ENCODE data around the gene IL17B.
A peak's percentile ranks its signal among the peaks of the same experiment; 100 is the strongest.
"Not testable (repeated sequence)": the region's sequence is repeated elsewhere in the genome, so short reads cannot be mapped to it uniquely, and the experiment has no call there.

Gene IL17B

DNA sequence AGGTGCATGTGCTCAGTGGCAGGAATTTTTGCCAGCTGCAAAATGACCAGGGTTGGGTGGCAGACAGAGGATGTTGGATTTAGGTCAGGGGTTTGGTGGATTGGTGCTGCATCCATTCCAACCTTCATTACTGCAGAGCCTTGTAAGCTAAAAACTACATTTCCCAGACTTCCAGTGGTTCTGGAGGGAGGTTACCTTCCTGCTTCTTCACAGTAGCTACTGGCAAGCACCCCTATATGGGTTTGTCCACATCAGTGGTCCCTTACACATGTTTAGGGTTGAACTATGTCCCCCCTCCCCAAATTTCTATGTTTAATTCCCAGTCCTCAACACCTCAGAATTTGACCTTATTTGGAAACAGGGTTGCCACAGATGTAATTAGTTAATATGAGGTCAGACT is 20.7 kb upstream of the IL17B start:
- no peak for DNase-seq

DNA sequence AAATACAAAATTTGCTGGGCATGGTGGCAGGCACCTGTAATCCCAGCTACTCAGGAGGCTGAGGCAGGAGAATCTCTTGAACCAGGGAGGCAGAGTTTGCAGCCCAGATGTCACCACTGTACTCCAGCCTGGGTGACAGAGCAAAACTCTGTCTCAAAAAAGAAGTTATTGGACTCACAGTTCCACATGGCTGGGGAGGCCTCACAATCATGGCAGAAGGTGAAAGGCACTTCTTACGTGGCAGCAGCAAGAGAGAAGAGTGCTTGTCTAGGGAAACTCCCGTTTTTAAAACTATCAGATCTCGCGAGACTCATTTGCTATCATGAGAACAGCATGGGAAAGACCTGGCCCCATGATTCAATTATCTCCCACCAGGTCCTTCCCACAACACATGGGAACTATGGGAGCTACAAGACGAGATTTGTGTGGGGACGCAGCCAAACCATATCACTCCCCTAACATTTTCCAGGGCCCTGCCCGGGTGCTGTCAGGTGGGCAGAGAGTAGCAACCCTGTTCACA is 19.7 kb upstream of the IL17B start:
- DNase-seq: not testable (repeated sequence)

DNA sequence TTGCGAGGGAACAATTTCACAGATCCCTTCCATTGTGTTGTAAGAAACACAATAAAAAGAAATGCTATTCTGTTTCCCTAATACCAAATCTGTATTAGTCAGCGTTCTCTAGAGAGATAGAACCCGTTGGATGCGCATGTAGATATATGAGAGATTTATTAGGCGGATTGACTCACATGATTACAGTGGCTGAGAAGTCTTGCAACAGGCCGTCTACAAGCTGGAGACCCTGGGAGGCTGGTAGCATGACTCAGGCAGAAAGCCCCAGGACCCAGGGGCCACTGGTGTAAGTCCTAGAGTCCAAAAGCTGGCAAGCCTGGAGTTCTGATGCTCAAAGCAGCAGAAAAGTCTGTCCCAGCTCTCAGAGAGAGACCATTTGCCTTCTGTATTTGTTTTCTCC is 18.4 kb upstream of the IL17B start:
- DNase-seq: no peak

DNA sequence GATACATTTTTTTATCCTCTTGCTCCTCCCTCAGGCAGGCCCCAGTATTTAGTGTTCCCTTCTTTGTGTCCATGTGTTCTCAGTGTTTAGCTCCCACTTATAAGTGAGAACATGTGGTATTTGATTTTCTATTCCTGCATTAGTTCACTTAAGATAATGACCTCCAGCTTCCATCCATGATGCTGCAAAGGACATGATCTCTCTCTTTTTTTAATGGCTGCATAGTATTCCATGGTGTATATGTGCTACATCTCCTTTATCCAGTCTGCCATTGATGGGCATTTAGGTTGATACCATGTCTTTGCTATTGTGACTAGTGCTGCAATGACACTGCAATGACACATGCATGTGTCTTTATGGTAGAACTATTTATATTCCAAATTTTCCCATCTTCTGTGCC is 15.9 kb upstream of the IL17B start:
- not testable (repeated sequence) for DNase-seq

DNA sequence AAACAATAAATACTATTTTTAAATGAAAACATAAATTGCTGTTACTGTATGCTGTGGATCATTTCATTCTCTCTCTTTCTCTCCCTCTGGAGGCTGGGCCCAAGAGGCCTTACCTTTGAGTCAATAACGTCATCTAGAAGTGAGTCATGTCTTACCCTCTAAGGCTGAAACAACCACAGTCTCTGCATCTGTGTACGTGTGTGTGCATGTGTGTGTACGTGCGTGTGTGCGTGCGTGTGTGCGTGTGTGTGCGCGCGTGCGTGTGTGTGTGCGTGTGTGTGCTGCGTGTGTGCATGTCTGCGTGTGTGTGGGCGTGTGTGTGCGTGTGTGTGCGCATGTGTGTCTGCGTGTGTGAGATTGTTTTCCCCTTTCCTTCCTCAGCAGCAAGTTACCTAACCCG is 13.6 kb upstream of the IL17B start:
- no peak for DNase-seq

DNA sequence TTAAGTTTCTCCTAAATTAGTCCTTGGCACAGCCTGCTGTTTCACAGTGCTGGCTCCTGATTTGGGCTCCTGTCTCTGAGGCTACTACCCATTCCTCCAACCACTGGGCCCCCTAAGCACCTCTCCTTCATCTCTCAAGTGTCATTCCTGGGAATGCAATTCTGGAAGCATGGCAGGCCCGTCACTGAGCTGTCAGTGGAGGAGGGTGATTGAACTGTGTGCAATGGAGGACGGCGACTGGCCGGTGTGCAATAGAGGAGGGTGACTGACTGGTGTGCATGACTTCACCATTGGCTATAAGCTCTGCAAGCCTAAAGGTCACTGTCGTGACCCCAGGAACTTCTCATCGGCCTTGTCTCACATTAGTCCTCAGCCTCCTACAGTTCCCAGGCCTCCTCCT is 12.4 kb upstream of the IL17B start:
- DNase-seq: no peak

DNA sequence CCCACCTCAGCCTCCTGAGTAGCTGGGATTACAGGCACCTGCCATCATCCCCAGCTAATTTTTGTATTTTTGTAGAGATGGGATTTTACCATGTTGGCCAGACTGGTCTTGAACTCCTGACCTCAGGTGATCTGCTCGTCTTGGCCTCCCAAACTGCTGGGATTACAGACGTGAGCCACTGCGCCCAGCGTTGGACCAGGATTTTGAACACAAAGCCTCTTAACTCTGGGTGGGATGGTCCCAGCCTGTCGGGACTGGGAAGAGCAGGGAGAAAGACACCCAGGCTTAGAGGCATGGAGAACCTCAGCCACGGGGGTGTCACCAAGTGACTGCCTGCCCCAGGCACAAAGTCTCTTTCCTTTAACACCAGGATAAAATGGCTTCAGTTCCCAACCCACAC is 12.0 kb upstream of the IL17B start:
- not testable (repeated sequence) for DNase-seq

DNA sequence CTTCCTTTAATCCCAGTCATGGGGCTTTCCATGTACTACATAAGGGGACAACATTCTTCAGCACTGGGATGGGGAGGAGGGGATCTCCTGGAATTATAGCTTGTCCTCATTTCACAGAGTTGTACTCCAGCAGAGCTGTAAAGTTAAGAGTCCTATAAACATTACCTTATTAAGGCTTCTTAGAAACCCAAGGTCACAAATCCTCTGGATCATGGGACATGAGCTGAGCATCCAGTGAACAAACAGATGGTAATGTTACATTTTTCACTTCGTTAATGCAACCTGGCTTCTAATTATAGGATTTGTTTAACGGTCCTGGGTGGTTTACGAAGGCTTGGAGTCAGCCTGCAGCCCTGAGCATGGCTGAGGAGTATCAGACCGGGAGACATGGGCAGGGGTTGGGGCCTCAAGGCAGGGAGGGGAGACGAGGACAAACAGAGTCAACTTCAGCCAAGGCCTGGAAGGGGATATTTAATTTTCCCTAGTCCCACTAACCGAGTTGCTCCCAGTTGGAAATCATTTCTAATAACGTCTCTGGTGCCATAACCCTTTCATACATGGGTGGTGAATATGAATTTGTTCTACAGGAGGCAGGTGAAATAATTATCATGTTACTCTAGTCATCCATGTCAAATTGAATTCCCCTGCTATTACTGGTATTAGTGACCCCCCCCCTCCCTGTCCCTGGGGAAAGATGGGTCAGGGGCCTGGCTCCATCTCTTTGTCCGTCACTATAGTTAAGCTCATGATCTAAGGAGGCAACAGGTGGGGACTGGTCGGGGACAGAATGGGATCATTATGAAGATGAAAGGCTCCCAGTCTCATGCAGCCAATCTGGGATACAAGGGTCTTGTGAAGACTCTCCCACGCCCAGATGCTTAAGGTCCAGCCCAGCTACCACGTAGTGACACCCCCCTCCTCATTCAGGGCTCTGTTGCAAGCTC is 10.7 kb upstream of the IL17B start:
- DNase-seq: no peak

DNA sequence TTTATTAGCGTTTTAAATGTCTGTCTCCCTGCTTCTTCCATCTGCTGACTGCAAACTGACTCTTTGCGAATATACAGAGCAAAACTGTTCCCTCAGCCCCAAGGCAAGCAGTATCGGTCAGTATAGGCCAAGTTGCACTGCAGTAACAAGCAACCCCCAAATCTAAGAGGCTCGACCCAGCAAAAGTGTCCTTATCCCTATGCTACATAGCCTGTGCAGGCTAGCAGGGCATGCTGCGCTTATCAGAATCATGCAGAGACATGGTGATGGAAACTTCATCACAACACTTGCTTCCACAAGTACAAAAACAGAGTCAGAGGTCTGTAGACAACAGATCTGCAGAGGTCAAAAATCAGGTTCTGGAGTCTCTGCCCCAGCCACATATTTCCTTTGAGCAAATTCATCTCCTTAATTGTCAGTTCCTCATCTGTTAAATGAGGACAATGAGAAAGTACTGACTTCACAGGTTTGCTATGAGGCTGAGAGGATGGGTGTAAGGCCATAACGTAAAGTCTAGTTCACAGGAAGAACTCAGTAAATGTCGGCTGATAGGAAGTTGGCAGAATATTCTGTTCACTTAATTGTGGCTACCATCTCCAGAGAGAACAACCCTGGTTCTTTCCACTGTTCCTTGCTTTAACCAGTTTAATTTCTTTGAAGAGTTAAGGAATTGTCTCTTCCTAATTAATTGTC is 9.6 kb upstream of the IL17B start:
- DNase-seq: no peak

DNA sequence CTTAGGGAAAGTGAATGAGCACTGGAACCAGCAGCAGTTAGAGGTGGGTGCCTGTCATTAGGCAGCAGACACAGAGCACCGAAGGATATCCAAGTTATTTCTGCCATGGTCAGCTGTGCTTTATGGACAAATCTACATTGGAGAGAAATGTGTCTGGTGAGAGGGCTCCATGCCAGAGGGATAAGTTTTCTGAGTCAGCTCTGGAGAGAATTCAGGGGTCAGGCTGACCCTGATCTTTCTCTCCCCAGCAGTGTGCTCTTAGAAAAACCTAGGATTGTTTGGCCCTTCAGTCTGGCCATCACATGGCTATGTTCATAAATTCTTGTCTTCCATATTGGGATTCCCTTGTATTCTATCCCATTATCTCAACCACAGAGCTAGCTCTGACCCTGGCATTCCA is 8.9 kb upstream of the IL17B start:
- no peak for DNase-seq

DNA sequence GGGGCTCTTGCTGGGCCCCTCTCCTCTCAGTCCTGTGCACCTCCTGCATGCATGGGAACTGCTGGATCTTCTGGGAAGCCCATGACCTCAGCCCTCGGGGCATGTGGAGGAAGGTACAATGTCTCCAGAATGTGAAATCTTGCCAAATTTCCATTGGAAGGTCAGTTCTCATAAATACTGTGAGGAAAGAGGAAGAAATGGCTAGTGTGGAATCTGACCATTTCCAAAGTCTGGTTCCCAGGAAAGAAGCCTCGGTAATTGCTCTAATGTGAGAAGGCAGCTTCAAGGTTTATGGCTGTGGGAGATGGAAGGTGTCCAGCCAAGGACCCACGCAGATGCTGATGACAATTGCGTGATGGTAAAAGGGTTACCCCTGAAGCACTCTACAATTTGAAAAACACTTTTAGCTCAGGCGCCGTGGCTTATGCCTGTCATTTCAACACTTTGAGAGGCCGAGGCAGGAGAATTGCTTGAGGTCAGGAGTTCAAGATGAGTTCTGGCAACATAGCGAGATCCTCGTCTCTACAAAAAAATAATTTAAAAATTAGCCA is 8.1 kb upstream of the IL17B start:
- DNase-seq: no peak

DNA sequence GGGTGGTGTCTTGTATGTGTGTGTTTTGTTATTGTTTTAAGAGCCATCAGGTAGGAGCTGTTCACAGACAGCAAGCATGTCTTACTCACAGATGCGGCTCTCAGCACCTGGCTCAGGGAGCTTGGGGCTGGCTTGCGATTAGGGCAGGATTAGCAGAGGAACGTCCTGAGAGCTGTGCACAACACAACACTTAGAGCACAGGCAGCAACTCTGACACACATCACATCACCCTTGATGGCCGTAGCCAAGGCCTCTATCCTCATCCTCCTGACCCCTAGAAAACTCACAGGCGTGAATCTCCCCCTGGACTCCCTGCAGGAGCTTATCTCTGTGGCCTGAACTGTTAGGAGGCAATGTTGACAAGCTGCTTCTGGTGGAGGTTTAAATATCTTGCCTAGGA is 7.1 kb upstream of the IL17B start:
- no peak for DNase-seq

DNA sequence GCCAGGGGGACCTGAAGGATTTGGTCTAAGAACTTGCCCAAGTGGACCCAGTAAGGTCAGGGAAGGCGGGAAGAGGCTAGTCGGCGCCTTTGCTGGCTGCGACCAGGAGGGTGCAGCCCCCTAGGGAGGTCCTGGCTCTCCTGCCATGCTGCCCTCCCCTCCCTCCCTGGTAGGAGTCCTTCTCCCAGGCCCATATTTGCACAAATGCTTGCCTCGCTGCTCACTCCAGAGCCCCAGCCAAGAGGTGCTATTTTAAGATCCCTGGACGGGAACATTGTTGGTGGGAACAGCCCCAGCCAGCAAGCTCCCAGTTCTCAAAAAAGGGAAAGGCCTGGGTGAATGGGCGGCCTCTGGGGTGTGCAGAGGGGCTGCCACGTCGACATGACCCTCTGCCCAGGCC is 4.3 kb upstream of the IL17B start:
- no peak for DNase-seq

DNA sequence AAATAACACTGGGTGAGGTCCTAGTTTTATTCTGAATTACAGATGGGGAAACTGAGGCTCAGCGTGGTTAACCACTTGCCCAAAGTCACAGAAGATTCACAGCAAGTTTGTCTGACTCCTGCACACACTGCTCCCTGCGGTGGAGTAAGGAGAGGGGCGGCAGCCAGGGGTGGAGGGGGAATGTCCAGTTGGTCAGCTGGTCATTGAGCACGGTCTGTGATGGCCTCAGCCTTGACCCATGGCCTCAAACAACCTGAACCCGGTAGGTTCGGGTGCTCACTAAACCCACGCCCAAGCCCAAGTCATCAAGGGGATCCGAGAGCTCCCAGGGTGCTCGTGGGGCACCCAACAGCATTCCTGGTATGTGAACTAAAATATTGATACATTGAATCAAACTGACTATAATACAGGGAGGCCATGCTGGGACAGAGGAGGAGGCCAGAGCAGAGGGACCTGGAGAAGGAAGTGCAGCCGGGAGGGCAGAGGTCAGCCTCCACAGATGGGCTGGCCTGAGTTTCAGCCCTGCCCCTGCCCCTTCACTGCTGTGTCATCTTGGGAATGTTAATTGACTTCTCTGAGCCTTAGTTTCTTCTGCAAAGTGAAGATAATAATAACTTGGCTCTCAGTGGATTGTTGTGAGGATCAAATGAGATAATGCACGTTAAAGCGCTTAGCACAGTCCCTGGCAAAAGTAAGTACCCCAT is 3.6 kb upstream of the IL17B start:
- no peak for DNase-seq

DNA sequence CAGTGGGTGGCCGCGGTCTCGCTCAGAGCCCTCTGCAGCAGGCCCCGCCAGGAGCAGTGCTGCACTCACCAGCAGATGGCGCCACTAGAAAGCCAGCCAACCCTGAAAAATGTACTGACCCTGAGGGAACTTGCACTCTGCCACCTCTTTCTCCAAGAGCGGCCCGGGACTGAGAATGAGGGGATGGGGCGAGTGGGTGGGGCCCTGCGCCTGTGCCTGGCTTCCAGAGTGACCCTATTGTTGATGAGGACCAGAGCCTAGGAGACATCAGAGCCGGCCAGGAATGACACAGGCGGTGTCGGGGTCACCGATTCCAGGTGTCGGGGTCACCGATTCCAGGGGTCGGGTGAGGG is 2.9 kb upstream of the IL17B start:
- peak; percentile 37 for DNase-seq

DNA sequence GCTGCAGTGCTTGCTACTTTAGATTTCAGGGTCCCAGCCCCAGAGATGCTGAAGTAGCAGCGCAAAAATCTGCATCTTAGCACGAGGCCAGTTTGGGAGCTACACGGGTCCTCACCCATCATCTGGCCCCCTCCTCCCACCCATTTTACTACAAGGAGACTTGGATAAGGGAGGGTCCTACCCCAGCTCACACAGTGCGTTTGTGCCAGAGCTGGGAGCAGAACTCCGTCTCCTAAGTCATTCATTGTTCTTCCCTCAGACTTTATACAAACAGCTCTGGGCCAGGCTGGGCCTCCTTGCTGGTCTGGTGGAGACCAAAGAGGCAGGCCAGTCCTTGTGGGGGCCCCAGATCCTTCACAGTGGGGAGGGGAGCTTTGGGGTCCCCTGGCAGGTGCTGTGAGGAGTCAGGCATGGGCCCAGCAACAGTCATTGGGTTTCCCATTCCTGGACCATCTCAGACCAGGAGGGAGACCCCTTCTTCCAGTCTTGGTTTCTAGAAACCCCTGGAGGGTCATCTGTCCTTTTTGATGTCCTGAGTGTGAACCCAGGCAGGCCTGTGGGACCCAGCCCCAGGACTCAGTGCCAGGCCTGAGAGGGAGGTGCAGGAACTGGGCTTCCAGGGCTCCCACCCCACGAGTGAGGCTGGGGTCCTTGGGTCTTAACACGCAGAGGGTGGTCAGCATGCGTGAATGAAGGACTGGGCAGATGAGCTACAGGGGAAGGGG is 2.3 kb upstream of the IL17B start:
- DNase-seq: no peak

DNA sequence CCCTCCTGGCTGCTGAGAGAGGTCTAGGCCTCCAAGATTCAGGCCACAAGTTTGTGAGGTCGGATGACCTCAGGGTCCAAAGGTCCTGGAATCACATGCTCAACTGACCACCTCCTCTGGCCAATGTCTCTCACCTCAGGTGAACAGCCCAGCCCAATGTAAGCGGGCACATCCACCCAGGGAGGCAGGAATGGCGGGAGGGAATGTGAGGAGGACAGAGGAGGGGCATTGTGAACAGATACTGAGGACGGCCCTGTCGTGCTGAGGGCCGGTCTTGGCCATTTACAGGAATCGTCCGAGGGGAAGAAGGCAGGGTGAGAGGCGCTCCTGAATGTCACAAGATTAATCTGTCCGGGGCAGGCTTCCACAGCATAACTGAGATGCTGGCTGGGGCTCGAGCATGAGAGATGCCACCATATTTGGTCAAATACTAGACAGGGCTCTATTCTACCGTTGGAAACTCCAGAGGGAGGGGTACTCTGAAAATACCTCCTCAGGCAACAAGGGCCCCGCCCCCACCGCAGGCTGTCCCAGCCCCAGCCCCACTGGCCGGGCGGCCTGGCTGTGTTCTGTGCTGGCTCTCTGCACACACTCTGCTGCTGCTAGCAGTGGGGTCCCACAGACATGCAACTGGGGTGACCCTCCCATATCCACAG is 1.5 kb upstream of the IL17B start:
- DNase-seq: no peak

DNA sequence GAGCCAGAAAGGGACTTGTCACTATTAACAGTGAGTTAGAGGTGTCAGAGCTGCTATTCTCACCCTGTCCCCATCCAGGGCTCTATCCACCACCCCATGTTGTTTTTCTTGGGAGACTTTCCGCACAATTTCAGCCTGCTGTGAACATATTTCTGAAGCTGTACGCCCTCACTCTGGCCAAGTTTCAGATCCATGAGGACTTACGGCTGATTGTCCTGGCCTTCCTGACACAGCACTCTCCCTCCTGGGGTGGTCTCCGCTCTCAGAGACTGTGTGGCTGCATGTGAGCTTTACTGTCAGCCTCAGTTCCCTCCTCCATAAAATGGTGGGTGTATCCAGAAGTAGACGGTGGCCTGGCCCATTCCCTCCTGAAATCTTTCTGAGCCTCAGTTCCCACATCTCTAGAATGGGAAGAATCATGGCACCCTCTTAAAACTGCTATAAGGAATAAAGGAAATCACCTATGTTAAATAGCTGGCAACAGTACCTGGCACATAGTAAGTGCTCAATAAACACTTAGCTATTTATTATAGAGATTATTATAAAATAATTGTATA is 804 bp upstream of the IL17B start:
- no peak for DNase-seq

DNA sequence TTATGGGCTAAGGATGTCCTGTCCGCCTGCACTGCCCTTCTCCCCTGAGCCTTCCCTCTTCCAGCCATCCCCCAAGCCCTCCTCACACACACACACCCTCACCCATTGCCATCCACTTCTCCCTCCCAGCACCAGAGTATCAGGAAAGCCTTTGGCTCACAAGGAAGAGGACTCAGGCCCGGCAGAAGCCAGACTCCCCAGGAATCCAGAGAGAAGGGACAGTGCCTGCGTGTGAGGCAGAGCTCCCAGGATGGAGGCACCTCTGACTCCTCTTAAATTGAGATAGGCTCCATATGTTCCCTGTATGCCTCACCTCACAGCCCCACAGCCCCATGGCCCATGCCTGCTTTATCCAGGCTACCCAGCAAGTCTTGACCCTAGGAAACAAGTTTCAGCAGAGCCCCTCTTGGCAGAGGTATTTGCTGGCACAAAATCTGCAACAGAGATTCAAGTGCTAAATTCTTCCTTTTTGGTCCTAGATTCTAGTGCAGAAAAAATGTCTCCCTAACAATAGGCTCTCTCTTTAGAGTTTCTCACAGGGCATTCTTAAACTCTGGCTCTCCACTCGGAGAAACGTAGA is 761 bp downstream of the IL17B start:
- DNase-seq: no peak

DNA sequence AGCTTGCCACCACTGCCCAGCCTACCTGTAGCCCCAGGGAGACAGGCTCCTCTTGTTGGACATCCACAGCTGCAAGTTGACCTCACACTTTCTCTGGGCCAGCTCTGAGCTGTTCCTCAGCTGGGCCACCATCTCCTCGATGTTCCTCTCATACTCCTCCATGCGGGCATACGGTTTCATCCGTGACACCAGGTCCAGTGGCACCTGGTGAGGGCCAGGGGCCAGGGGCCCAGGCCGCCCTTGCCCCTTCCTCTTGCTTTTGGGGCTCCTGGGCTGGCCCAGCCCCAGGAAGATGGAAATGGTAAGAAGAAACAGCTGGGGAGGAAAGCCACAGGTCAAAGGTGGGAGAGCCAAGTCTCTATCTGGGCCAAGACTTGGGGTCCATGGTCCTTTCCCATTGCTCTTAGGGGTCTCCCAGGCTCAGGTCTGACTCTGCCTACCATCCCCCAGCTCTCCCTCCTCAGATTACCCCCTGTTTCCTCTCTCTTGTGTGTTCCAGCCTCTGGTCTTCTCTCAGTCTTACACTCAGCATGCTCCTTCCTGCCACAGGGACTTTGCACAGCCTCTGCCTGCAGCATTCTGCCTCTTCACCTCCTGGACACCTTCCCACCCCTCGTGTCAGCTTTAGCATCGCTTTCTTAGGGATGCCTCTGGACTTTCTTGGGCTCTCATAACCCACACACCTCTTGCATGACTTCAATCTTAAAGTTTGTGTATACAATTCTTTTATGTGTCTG is 2.2 kb downstream of the IL17B start:
- DNase-seq: no peak

DNA sequence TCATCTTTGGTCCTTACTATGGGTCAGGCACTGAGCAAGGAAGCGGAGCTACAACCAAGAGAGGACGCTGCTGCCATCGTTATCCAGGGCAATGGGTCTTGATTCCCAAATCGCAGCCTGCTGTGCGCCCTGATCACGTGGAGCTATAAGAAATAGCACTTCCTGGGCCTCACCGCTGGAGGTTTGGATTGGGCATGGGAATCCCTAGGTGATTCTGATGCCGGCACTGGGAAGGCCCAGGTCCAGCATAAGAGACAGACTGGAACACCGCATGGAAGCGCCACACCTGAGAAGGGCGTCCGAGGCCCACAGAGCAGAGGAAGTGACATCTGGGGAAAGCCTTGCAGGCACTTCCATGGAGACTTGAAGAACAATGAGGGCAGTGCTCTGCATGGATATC is 3.0 kb downstream of the IL17B start:
- no peak for DNase-seq

Measured in midbrain (tissue), 1 donor.